MG63 (cell line): ENCODE measurements around the gene GPC6. TPM values are rescaled to one million over a fixed set of nuclear protein-coding genes. Genes with fewer than 3 reads are reported as not detected.
A peak's percentile ranks its signal among the peaks of the same experiment; 100 is the strongest.

Source experiments
- DNase-seq: peaks from one replicate; pipeline ENCODE4 v3.0.0-alpha.2; 2020
- H3K27me3 ChIP-seq: fragments of 250-450 bp; sonication (Bioruptor Pico); 2 replicates; pipeline ENCODE4 v1.5.1; 2020; ENCODE audit warnings: mild to moderate bottlenecking, moderate library complexity
- H3K36me3 ChIP-seq: fragments of 250-450 bp; sonication (Bioruptor Pico); 2 replicates; pipeline ENCODE4 v1.5.1; 2020; ENCODE audit warnings: mild to moderate bottlenecking, moderate library complexity
- H3K4me3 ChIP-seq: fragments of 250-450 bp; sonication (Bioruptor Pico); 2 replicates; pipeline ENCODE4 v1.5.1; 2020; ENCODE audit warnings: mild to moderate bottlenecking, moderate library complexity
- H3K9me3 ChIP-seq: fragments of 250-450 bp; sonication (Bioruptor Pico); 2 replicates; pipeline ENCODE4 v1.5.1; 2020; ENCODE audit warnings: mild to moderate bottlenecking, moderate library complexity
- total RNA-seq: library from RNA; depleted of rRNA; stranded (reverse); fragments of >200 nt; shearing (Covaris generic); gene quantifications from 2 replicates; pipeline ENCODE4 v1.2.3, GENCODE V29; 2014; ENCODE audit warnings: low replicate concordance

The GPC6 gene
- total RNA-seq, 1 experiment from 2014 or later, result 4.1 TPM

- no peak overlapping the region for H3K4me3 ChIP-seq
- peaks cover 4% of the 10 kb centered on the region for H3K9me3 ChIP-seq
- no peaks in the 10 kb centered on the region for H3K27me3 ChIP-seq
- no peaks in the 10 kb centered on the region for H3K36me3 ChIP-seq
- no peak for DNase-seq
Measured at GRCh38 chr13:93660391-93661063, 433.9 kb downstream of the GPC6 start.

DNA sequence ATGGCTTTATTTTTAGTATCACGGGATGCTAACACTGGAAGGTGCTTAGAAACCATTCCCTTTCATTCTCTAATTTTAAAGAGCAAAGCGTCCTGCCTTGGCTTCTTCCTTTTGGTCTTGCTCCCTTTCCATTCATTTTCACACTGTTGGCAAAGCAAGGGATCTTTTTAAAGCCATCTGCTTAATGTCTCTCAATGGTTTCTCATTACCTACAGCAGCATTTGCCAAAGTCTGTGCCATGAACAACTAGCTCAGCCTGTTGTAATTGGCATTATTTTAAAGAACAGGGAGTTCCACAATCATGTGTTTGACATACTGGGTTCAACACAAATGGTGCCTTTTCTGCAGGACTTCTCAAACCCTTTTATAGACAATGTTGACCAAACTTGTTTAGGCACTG lies 444.3 kb downstream of the GPC6 start:
- H3K36me3 ChIP-seq, result no peaks in the 10 kb centered on the region
- no peak overlapping the region for H3K4me3 ChIP-seq
- H3K9me3 ChIP-seq, result no peaks in the 10 kb centered on the region
- H3K27me3 ChIP-seq, result no peaks in the 10 kb centered on the region
- DNase-seq, result no peak

DNA sequence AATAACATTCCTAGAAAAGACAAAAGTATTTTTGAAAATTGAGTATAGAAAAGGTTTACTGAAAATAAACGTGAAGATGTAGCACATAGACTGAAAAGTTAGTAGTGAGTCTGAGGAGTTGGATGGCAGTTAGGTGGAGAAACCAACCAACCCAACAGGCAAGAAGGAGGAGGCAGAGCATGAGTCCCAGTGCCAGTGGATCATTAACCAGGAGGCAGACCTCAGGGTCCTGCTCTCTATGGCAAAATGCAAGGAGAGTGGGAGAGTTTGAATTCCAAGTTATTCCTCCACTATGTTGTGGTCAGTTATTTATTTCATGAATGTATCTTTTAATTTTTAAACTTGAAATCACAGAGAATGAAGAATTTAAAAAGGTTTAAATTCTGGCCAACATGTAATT lies 446.4 kb downstream of the GPC6 start:
- Histone ChIP-seq H3K9me3 (no peaks in the 10 kb centered on the region), H3K4me3 (no peak overlapping the region), H3K27me3 (no peaks in the 10 kb centered on the region), H3K36me3 (no peaks in the 10 kb centered on the region)
- no peak for DNase-seq

DNA sequence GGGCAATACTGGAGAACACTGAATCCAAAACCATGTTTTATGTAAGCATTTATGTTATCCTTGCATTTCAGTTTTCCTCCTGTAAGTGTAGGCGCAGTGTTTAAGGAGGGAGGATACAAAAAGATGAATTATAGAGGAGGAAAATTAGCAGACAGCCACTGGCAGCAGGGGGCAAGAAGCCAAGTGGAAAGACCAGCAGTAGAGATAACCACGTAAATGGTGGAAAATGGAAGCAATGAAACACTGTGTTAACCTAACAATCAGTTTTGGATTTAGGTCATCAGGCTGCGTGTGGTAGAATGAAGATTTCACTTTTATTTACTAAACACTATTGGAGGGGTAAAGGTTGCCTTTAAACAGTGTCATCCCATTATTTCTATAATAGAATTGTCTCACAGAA lies 447.3 kb downstream of the GPC6 start:
- no peak for DNase-seq

GRCh38 chr13:93674337-93674755 lies 447.7 kb downstream of the GPC6 start:
- DNase-seq, result no peak
- Histone ChIP-seq H3K4me3 (no peak overlapping the region), H3K9me3 (no peaks in the 10 kb centered on the region), H3K36me3 (no peaks in the 10 kb centered on the region), H3K27me3 (no peaks in the 10 kb centered on the region)

More for the DNA sequence above, 447.3 kb downstream of the GPC6 start:
- Histone ChIP-seq H3K27me3 (no peaks in the 10 kb centered on the region), H3K4me3 (no peak overlapping the region), H3K36me3 (no peaks in the 10 kb centered on the region), H3K9me3 (no peaks in the 10 kb centered on the region)

- Histone ChIP-seq H3K36me3 (no peaks in the 10 kb centered on the region), H3K27me3 (no peaks in the 10 kb centered on the region), H3K9me3 (no peaks in the 10 kb centered on the region), H3K4me3 (no peak overlapping the region)
- DNase-seq, result no peak
Measured at GRCh38 chr13:93680329-93680728, 453.7 kb downstream of the GPC6 start.

DNA sequence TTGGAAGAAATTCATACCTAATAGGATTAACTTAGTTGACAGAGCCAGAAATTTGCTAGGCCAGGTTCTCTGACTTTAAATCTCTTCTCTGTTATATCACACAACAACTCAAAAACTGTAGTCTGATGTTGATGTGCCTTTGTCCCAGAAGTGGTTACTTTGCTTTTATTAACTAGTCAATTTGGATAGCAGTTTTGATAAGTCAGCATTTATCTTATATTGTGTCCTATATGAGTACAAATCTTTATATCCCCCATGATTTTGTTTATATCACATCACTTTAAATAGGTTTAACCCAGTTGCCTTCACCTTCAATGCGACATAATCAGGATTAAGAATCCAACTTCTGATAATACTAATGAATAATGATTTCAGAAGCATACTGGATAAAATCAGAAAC lies 459.3 kb downstream of the GPC6 start:
- Histone ChIP-seq H3K9me3 (no peaks in the 10 kb centered on the region), H3K36me3 (no peaks in the 10 kb centered on the region)
- no peak for DNase-seq

DNA sequence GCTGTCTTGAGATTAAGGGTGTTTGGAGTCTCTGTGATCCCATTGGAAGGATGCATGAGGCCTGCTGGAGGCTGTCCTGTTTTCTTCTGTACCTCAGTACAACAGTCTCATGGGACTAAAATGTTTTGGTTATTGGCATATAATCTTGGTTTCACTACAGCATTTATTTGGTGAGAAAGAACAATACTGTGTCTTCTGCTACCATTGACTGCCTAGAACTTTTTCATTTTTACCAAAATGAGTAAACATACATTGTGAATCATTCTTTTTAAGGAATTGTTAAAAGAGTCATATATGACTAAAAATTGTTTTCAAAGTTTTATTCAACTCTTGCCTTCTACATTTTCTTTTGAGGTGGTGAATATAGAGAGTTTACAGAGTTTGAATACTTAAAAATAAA lies 459.8 kb downstream of the GPC6 start:
- H3K36me3 ChIP-seq, result no peaks in the 10 kb centered on the region
- no peaks in the 10 kb centered on the region for H3K9me3 ChIP-seq
- no peak for DNase-seq
- no peaks in the 10 kb centered on the region for H3K27me3 ChIP-seq
- H3K4me3 ChIP-seq, result no peak overlapping the region

More for the DNA sequence above, 459.3 kb downstream of the GPC6 start:
- Histone ChIP-seq H3K4me3 (no peak overlapping the region), H3K27me3 (no peaks in the 10 kb centered on the region)

DNA sequence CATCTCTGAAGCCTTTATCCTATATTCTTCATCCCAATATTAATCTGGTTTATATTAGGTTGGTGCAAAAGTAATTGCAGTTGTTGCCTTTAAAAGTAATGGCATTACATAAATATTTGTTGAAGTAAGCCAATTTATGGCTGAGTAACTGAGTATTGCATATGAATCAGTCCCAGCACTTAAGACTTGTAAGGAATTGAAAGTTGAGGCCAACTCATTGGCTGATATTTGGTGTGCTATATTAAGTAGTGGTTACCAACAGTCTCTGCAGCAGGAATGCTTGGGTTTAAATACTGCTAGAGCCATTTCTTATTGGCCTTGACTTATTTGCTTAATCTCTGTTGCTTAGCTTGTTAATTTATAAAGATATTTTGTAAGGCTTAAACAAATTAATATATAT lies 460.7 kb downstream of the GPC6 start:
- Histone ChIP-seq H3K4me3 (no peak overlapping the region), H3K36me3 (no peaks in the 10 kb centered on the region), H3K27me3 (no peaks in the 10 kb centered on the region), H3K9me3 (no peaks in the 10 kb centered on the region)
- no peak for DNase-seq

- Histone ChIP-seq H3K27me3 (no peaks in the 10 kb centered on the region), H3K36me3 (no peaks in the 10 kb centered on the region), H3K4me3 (no peak overlapping the region), H3K9me3 (no peaks in the 10 kb centered on the region)
- no peak for DNase-seq
Measured at GRCh38 chr13:93689333-93689732, 462.7 kb downstream of the GPC6 start.

DNA sequence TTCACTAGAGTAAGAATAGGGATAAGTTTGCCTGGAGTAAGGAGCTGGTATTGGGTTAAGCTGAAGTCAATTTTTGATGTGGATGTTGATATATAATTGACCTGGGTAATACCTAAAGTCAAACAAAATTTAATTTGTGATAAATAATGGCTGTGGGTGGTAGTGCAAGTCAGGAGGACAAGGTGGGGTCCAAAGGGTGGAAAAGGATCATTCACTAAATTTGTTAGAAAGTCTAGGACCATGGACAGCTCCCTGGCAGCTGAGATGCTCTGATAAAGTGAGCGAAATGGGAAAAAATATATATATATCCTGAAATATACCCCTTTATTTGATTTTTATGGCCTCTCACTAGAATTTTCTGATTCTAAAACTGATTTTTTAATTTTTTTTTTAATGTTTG lies 463.5 kb downstream of the GPC6 start:
- Histone ChIP-seq H3K4me3 (no peak overlapping the region), H3K9me3 (no peaks in the 10 kb centered on the region), H3K36me3 (no peaks in the 10 kb centered on the region), H3K27me3 (no peaks in the 10 kb centered on the region)
- DNase-seq, result no peak

GRCh38 chr13:93698016-93698613 lies 471.5 kb downstream of the GPC6 start:
- Histone ChIP-seq H3K36me3 (no peaks in the 10 kb centered on the region; the same call in 1 of the 2 replicates), H3K9me3 (peaks cover 6% of the 10 kb centered on the region; the same call in 1 of the 2 replicates), H3K4me3 (no peak overlapping the region), H3K27me3 (no peaks in the 10 kb centered on the region)
- no peak for DNase-seq

GRCh38 chr13:93700115-93700514 lies 473.5 kb downstream of the GPC6 start:
- H3K36me3 ChIP-seq, result no peaks in the 10 kb centered on the region; the same call in 1 of the 2 replicates
- DNase-seq, result no peak

GRCh38 chr13:93708308-93709075 lies 481.9 kb downstream of the GPC6 start:
- Histone ChIP-seq H3K4me3 (no peak overlapping the region), H3K9me3 (peaks cover 3% of the 10 kb centered on the region; the same call in 1 of the 2 replicates), H3K27me3 (no peaks in the 10 kb centered on the region), H3K36me3 (no peaks in the 10 kb centered on the region)
- no peak for DNase-seq

More at GRCh38 chr13:93700115-93700514, 473.5 kb downstream of the GPC6 start:
- peaks cover 6% of the 10 kb centered on the region; the same call in 1 of the 2 replicates for H3K9me3 ChIP-seq
- H3K27me3 ChIP-seq, result no peaks in the 10 kb centered on the region
- H3K4me3 ChIP-seq, result no peak overlapping the region

DNA sequence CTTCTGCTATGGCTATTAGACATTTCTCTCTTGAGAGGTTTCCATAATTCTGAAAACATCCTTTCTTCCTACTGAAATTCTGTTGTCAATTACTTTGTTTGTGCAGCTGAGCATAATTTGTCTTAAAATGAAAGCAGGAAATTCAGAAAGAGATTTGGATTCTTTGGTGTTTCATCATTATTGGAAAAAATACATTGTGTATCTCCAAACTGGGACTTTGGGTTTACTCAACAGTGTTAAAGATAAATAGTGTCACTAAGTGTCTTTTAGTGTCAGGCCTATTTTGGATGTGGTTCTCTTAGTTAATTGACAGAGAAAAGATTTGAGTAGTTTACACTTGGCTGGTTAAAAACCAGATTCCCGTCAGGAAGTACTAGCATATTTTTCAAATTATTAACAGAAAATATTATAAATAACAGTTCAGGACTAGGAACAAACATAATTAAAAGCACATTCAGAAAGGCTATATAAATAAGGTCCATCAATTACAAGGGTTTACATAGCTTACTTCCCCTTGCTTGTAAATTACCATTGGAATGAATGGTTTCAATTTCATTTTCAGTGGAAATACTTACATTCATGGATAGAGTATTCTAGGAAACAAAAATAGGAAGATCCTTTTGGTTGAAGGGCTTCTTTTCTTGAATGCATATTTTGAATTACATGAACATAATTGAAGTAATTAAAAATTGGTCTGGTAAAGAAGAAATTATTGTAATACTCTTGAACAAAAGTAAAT lies 483.1 kb downstream of the GPC6 start:
- Histone ChIP-seq H3K27me3 (no peaks in the 10 kb centered on the region), H3K36me3 (no peaks in the 10 kb centered on the region), H3K9me3 (peaks cover 7% of the 10 kb centered on the region; the same call in 1 of the 2 replicates), H3K4me3 (no peak overlapping the region)
- no peak for DNase-seq

- no peaks in the 10 kb centered on the region for H3K27me3 ChIP-seq
- H3K9me3 ChIP-seq, result peaks cover 7% of the 10 kb centered on the region; the same call in 1 of the 2 replicates
- H3K4me3 ChIP-seq, result no peak overlapping the region
- DNase-seq, result no peak
- H3K36me3 ChIP-seq, result no peaks in the 10 kb centered on the region
Measured at GRCh38 chr13:93714171-93714570, 487.6 kb downstream of the GPC6 start.

DNA sequence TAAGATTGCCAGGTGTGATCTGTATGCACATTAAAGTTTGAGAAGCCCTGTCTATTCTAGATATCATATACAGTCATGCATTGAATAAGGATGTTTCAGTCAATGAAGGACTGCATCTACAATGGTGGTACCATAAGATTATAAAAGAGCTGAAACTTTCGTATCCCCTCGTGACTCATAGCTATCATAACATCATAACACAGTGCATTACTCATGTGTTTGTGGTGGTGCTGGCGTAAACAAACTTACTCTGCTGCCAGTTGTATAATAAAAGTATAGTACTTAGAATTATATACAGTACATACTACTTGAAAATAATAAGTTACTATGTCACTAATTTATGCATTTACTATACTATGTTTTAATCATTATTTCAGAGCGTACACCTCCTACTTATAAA lies 489.3 kb downstream of the GPC6 start:
- Histone ChIP-seq H3K9me3 (peaks cover 7% of the 10 kb centered on the region; the same call in 1 of the 2 replicates), H3K27me3 (no peaks in the 10 kb centered on the region), H3K4me3 (no peak overlapping the region), H3K36me3 (no peaks in the 10 kb centered on the region)
- DNase-seq, result peak; percentile 28
